ENCODE results near the gene ACTN1. TPM values are rescaled to one million over a fixed set of nuclear protein-coding genes. Genes with fewer than 3 reads are reported as not detected.

The ACTN1 gene
- total RNA-seq, 1 donor from 2014 or later, result 130 TPM

GRCh38 chr14:68919129-68919927, 59.8 kb downstream of the ACTN1 start:
- Mint-ChIP-seq H3K27ac (ENCODE audit: unreplicated experiment) (peak overlapping the region; percentile 70), H3K4me3 (ENCODE audit: unreplicated experiment) (peak overlapping the region; percentile 72), H3K36me3 (ENCODE audit: low read depth, unreplicated experiment) (peaks cover 41% of the 10 kb centered on the region), H3K9me3 (ENCODE audit: unreplicated experiment) (no peaks in the 10 kb centered on the region), H3K27me3 (ENCODE audit: unreplicated experiment) (peaks cover 7% of the 10 kb centered on the region), H3K4me1 (ENCODE audit: unreplicated experiment) (peaks cover 21% of the 10 kb centered on the region)
- no peak for DNase-seq (ENCODE audit: low spot score)
- TF ChIP-seq CTCF (IDR thresholded peaks at IDR 0.05; ENCODE audit: unreplicated experiment), result no peak

GRCh38 chr14:68918612-68919011, 60.5 kb downstream of the ACTN1 start:
- peaks cover 34% of the 10 kb centered on the region for H3K36me3 Mint-ChIP-seq (ENCODE audit: low read depth, unreplicated experiment)
- H3K4me3 Mint-ChIP-seq (ENCODE audit: unreplicated experiment), result peak overlapping the region; percentile 72
- H3K27ac Mint-ChIP-seq (ENCODE audit: unreplicated experiment), result peak overlapping the region; percentile 70
- peaks cover 7% of the 10 kb centered on the region for H3K27me3 Mint-ChIP-seq (ENCODE audit: unreplicated experiment)
- H3K4me1 Mint-ChIP-seq (ENCODE audit: unreplicated experiment), result peaks cover 21% of the 10 kb centered on the region
- no peak for TF ChIP-seq CTCF (IDR thresholded peaks at IDR 0.05; ENCODE audit: unreplicated experiment)
- DNase-seq (ENCODE audit: low spot score), result no peak
- H3K9me3 Mint-ChIP-seq (ENCODE audit: unreplicated experiment), result no peaks in the 10 kb centered on the region

GRCh38 chr14:68916358-68916941, 62.7 kb downstream of the ACTN1 start:
- peaks cover 7% of the 10 kb centered on the region for H3K27me3 Mint-ChIP-seq (ENCODE audit: unreplicated experiment)
- H3K36me3 Mint-ChIP-seq (ENCODE audit: low read depth, unreplicated experiment), result peaks cover 31% of the 10 kb centered on the region
- TF ChIP-seq CTCF (IDR thresholded peaks at IDR 0.05; ENCODE audit: unreplicated experiment), result no peak
- no peak for DNase-seq (ENCODE audit: low spot score)
- no peak overlapping the region for H3K4me3 Mint-ChIP-seq (ENCODE audit: unreplicated experiment)
- H3K27ac Mint-ChIP-seq (ENCODE audit: unreplicated experiment), result no peak overlapping the region
- H3K9me3 Mint-ChIP-seq (ENCODE audit: unreplicated experiment), result no peaks in the 10 kb centered on the region
- peaks cover 14% of the 10 kb centered on the region for H3K4me1 Mint-ChIP-seq (ENCODE audit: unreplicated experiment)

- DNase-seq (ENCODE audit: low spot score), result no peak
- H3K4me3 Mint-ChIP-seq (ENCODE audit: unreplicated experiment), result no peak overlapping the region
- peaks cover 7% of the 10 kb centered on the region for H3K4me1 Mint-ChIP-seq (ENCODE audit: unreplicated experiment)
- H3K36me3 Mint-ChIP-seq (ENCODE audit: low read depth, unreplicated experiment), result peaks cover 32% of the 10 kb centered on the region
- TF ChIP-seq CTCF (IDR thresholded peaks at IDR 0.05; ENCODE audit: unreplicated experiment), result no peak
- H3K9me3 Mint-ChIP-seq (ENCODE audit: unreplicated experiment), result no peaks in the 10 kb centered on the region
- H3K27ac Mint-ChIP-seq (ENCODE audit: unreplicated experiment), result no peak overlapping the region
- peaks cover 9% of the 10 kb centered on the region for H3K27me3 Mint-ChIP-seq (ENCODE audit: unreplicated experiment)
These were observed 65.6 kb downstream of the ACTN1 start for GRCh38 chr14:68913516-68913915.
